Right lobe of liver (tissue), 4 donors: ENCODE data around the gene C2CD4C.

Source experiments
- POLR2A ChIP-seq: fragments of 450-650 bp; IDR thresholded peaks from one replicate; pipeline ENCODE4 v1.6.1; 2017; ENCODE audit warnings: antibody characterized with exemption, mild to moderate bottlenecking
- TF ChIP-seq, protein P1 (sequence below), 4 donors: fragments of 200-600 bp in 3 of 4; fragments of 450-650 bp in 1 of 4; IDR thresholded peaks; one replicate each; pipeline versions ENCODE4 v1.5.1 to v1.8.0; 2016 to 2022; ENCODE audit warnings: antibody characterized with exemption in 4 of 4, mild to moderate bottlenecking in 2 of 4
- donor health status: DM: no; HTN: no; CAD: no.
- donor health status: DM: no; HTN: no; CAD: no.
- donor health status: DM: no; HTN: yes; CAD: no.

DNA sequence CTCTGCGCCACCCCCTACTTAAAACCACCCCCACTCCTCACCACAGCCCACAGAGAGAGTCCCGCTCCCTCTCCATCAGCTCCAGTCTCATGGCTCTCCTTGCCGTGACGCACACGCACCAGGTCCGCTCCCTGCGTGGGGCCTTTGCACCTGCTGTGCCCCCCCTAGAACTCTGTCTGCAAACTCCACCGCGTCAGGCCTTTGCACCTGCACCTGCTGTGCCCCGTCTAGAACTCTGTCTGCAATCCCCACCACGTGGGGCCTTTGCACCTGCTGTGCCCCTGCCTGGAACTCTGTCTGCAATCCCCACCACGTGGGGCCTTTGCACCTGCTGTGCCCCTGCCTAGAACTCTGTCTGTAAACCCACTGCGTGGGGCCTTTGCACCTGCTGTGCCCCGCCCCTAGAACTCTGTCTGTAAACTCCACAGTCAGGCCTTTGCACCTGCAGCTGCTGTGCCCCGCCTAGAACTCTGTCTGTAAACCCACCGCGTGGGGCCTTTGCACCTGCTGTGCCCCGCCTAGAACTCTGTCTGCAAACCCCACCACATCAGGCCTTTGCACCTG is 47.7 kb upstream of the C2CD4C start:
- TF ChIP-seq, protein P1, sequence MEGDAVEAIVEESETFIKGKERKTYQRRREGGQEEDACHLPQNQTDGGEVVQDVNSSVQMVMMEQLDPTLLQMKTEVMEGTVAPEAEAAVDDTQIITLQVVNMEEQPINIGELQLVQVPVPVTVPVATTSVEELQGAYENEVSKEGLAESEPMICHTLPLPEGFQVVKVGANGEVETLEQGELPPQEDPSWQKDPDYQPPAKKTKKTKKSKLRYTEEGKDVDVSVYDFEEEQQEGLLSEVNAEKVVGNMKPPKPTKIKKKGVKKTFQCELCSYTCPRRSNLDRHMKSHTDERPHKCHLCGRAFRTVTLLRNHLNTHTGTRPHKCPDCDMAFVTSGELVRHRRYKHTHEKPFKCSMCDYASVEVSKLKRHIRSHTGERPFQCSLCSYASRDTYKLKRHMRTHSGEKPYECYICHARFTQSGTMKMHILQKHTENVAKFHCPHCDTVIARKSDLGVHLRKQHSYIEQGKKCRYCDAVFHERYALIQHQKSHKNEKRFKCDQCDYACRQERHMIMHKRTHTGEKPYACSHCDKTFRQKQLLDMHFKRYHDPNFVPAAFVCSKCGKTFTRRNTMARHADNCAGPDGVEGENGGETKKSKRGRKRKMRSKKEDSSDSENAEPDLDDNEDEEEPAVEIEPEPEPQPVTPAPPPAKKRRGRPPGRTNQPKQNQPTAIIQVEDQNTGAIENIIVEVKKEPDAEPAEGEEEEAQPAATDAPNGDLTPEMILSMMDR (IDR thresholded peaks at IDR 0.05) = no peak
- no peak for TF ChIP-seq POLR2A
